Neural cell (in vitro differentiated cells): ENCODE measurements around the gene C1orf21. TPM values are rescaled to one million over a fixed set of nuclear protein-coding genes. Genes with fewer than 3 reads are reported as not detected.

Experiments used
- H2AFZ ChIP-seq: fragments of 200-600, 300-800 bp; sonication (generic), shearing (Covaris generic); 2 replicates; pipeline ENCODE4 v1.6.0; 2014; ENCODE audit warnings: low read depth, mild to moderate bottlenecking, antibody characterized with exemption, low read length, moderate library complexity
- H3F3A ChIP-seq: fragments of 200-600 bp; shearing (Covaris generic); 2 replicates; pipeline ENCODE4 v1.6.1; 2016; ENCODE audit warnings: mild to moderate bottlenecking, moderate library complexity, mixed read lengths, antibody characterized with exemption, low read length; ENCODE audit not compliant: insufficient read depth, poor library complexity, severe bottlenecking
- H3K27ac ChIP-seq: fragments of 200-600, 300-800 bp; sonication (generic), shearing (Covaris generic); 2 replicates; pipeline ENCODE4 v1.5.1; 2014; ENCODE audit warnings: mild to moderate bottlenecking, low read length, moderate library complexity
- H3K27me3 ChIP-seq: fragments of 300-800, 200-600 bp; sonication (generic), shearing (Covaris generic); 2 replicates; pipeline ENCODE4 v1.6.0; 2014; ENCODE audit warnings: mild to moderate bottlenecking, low read depth, low read length, moderate library complexity; ENCODE audit not compliant: insufficient read depth
- H3K36me3 ChIP-seq: fragments of 300-800, 200-600 bp; sonication (generic), shearing (Covaris generic); 2 replicates; pipeline ENCODE4 v1.5.1; 2014; ENCODE audit warnings: mild to moderate bottlenecking, antibody characterized with exemption, low read length, moderate library complexity; ENCODE audit not compliant: insufficient read depth
- H3K4me2 ChIP-seq: fragments of 300-800, 200-600 bp; sonication (generic), shearing (Covaris generic); 2 replicates; pipeline ENCODE4 v1.6.0; 2014; ENCODE audit warnings: mild to moderate bottlenecking, low read length
- H3K4me3 ChIP-seq: fragments of 300-800, 200-600 bp; sonication (generic), shearing (Covaris generic); 2 replicates; pipeline ENCODE4 v1.5.1; 2014; ENCODE audit warnings: mild to moderate bottlenecking, low read length, moderate library complexity
- H3K79me2 ChIP-seq: fragments of 200-600 bp; shearing (Covaris generic); replicated peaks from 2 replicates; pipeline ENCODE4 v1.6.0; 2014; ENCODE audit warnings: mild to moderate bottlenecking, low read length, moderate library complexity; ENCODE audit not compliant: insufficient read depth
- H3K9ac ChIP-seq: fragments of 300-800, 200-600 bp; sonication (generic), shearing (Covaris generic); 2 replicates; pipeline ENCODE4 v1.6.1; 2016; ENCODE audit warnings: mild to moderate bottlenecking, low read length, mixed read lengths
- H3K9me2 ChIP-seq: fragments of 200-600 bp; shearing (Covaris generic); 2 replicates; pipeline ENCODE4 v1.6.1; 2016; ENCODE audit warnings: mild to moderate bottlenecking, low read length, mixed read lengths; ENCODE audit not compliant: insufficient read depth
- H3K9me3 ChIP-seq: fragments of 200-600, 300-800 bp; sonication (generic), shearing (Covaris generic); 2 replicates; pipeline ENCODE4 v1.6.1; 2016; ENCODE audit warnings: mild to moderate bottlenecking, mixed run types, low read length, moderate library complexity, mixed read lengths
- H4K20me1 ChIP-seq: fragments of 200-600 bp; shearing (Covaris generic); 2 replicates; pipeline ENCODE4 v1.6.1; 2016; ENCODE audit warnings: mild to moderate bottlenecking, mixed run types; ENCODE audit not compliant: insufficient read depth
- EP300 ChIP-seq: fragments of 450-650 bp; conservative IDR thresholded peaks from 2 replicates; pipeline ENCODE4 v1.6.1; 2014; ENCODE audit warnings: antibody characterized with exemption, mild to moderate bottlenecking, moderate library complexity; ENCODE audit not compliant: poor library complexity, severe bottlenecking
- EZH2 ChIP-seq: fragments of 200-600, 300-800 bp; shearing (Covaris generic), sonication (generic); IDR thresholded peaks from 2 replicates; pipeline ENCODE4 v1.6.1; 2014; ENCODE audit warnings: antibody characterized with exemption, low read length, borderline replicate concordance, mild to moderate bottlenecking; ENCODE audit not compliant: insufficient read depth, poor library complexity, severe bottlenecking
- POLR2AphosphoS5 ChIP-seq: IDR thresholded peaks from 2 replicates; pipeline ENCODE4 v1.6.1; 2012
- RAD21 ChIP-seq: fragments of 450-650 bp; conservative IDR thresholded peaks from 2 replicates; pipeline ENCODE4 v1.6.1; 2014; ENCODE audit warnings: antibody characterized with exemption, mild to moderate bottlenecking, moderate library complexity
- SMC3 ChIP-seq: fragments of 450-650 bp; conservative IDR thresholded peaks from 2 replicates; pipeline ENCODE4 v1.6.1; 2014; ENCODE audit warnings: antibody characterized with exemption, mild to moderate bottlenecking, moderate library complexity; ENCODE audit not compliant: poor library complexity
- TAF1 ChIP-seq: IDR thresholded peaks from 2 replicates; pipeline ENCODE4 v1.6.1; 2012; ENCODE audit warnings: low read depth
- polyA plus RNA-seq: library from polyadenylated mRNA; depleted of rRNA; stranded (reverse); fragments of >200 nt; gene quantifications from 2 replicates; pipeline ENCODE4 v1.2.3, GENCODE V29; 2014
- TF ChIP-seq, protein P1 (sequence below): IDR thresholded peaks from 2 replicates; pipeline ENCODE4 v1.6.1; 2012; ENCODE audit warnings: borderline replicate concordance
- TF ChIP-seq, protein P2 (sequence below): fragments of 450-650 bp; IDR thresholded peaks from 2 replicates; pipeline ENCODE4 v1.5.1; 2014; ENCODE audit warnings: antibody characterized with exemption, mild to moderate bottlenecking, moderate library complexity; ENCODE audit not compliant: poor library complexity, severe bottlenecking

C1orf21 gene
- polyA plus RNA-seq, 1 donor from 2014 or later: 21.1 TPM

DNA sequence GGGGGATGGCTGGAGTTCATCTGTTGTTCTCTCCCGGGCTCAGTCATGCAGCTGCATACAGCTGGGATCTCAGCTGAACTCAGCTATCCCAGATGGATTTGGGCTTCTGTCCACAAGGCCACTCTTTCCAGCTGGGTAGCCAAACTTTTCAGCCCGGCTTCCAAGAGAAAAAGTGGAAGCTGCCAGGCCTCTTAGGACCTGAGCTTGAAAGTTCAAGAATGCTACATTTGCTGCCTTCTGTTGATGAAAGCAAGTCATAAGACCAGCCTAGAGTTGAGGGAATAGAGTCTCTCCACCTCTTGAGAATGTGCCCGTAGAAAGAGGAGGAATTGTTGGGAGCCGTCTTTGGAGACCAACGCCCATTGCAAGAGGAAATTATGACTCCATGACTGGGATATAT, 95.3 kb downstream of the C1orf21 start:
- Histone ChIP-seq H3K4me2 (no peak overlapping the region), H3K79me2 (no peaks in the 10 kb centered on the region), H4K20me1 (no peaks in the 10 kb centered on the region), H3K36me3 (no peaks in the 10 kb centered on the region), H3K4me3 (no peak overlapping the region), H3K9me2 (no peaks in the 10 kb centered on the region), H3K9me3 (no peaks in the 10 kb centered on the region), H3K9ac (no peak overlapping the region), H3K27me3 (no peaks in the 10 kb centered on the region), H2AFZ (no peak overlapping the region), H3F3A (no peaks in the 10 kb centered on the region), H3K27ac (no peak overlapping the region)
- TF ChIP-seq, protein P1, sequence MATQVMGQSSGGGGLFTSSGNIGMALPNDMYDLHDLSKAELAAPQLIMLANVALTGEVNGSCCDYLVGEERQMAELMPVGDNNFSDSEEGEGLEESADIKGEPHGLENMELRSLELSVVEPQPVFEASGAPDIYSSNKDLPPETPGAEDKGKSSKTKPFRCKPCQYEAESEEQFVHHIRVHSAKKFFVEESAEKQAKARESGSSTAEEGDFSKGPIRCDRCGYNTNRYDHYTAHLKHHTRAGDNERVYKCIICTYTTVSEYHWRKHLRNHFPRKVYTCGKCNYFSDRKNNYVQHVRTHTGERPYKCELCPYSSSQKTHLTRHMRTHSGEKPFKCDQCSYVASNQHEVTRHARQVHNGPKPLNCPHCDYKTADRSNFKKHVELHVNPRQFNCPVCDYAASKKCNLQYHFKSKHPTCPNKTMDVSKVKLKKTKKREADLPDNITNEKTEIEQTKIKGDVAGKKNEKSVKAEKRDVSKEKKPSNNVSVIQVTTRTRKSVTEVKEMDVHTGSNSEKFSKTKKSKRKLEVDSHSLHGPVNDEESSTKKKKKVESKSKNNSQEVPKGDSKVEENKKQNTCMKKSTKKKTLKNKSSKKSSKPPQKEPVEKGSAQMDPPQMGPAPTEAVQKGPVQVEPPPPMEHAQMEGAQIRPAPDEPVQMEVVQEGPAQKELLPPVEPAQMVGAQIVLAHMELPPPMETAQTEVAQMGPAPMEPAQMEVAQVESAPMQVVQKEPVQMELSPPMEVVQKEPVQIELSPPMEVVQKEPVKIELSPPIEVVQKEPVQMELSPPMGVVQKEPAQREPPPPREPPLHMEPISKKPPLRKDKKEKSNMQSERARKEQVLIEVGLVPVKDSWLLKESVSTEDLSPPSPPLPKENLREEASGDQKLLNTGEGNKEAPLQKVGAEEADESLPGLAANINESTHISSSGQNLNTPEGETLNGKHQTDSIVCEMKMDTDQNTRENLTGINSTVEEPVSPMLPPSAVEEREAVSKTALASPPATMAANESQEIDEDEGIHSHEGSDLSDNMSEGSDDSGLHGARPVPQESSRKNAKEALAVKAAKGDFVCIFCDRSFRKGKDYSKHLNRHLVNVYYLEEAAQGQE: no peak
- TF ChIP-seq, protein P2, sequence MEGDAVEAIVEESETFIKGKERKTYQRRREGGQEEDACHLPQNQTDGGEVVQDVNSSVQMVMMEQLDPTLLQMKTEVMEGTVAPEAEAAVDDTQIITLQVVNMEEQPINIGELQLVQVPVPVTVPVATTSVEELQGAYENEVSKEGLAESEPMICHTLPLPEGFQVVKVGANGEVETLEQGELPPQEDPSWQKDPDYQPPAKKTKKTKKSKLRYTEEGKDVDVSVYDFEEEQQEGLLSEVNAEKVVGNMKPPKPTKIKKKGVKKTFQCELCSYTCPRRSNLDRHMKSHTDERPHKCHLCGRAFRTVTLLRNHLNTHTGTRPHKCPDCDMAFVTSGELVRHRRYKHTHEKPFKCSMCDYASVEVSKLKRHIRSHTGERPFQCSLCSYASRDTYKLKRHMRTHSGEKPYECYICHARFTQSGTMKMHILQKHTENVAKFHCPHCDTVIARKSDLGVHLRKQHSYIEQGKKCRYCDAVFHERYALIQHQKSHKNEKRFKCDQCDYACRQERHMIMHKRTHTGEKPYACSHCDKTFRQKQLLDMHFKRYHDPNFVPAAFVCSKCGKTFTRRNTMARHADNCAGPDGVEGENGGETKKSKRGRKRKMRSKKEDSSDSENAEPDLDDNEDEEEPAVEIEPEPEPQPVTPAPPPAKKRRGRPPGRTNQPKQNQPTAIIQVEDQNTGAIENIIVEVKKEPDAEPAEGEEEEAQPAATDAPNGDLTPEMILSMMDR: no peak
- no peak for TF ChIP-seq RAD21
- no peak for TF ChIP-seq TAF1
- TF ChIP-seq POLR2AphosphoS5: no peak
- TF ChIP-seq EZH2: no peak

DNA sequence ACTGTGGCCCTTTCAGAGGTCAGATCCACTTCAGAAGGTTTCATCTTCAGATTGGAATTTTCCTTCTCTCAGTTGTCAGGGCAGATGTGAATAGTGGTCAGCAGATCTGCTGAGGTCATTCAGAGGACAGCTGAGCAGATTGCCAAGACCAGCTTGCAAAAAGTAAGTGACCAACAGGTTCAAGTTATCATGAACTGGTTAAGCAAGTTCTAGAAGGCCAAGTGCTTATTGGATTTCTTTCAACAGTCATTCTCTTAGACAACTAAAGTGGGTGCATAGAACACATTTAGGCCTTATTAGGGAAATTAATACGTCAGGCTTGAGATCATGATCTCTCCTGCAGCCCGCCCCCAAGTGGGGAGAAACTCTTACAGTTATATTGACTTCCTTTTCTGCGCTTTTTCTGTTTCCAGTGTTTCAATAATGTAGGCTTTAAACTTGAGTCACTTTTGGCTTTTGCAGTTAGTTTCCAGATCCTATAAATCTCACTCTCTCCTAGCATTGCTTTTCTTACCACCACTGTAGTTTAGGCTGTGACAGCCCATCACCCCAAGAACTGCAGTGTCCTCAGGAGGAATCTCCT, 96.4 kb downstream of the C1orf21 start:
- Histone ChIP-seq H4K20me1 (no peaks in the 10 kb centered on the region), H3F3A (no peaks in the 10 kb centered on the region), H3K27ac (no peak overlapping the region), H3K4me2 (no peak overlapping the region), H3K9ac (no peak overlapping the region), H3K36me3 (no peaks in the 10 kb centered on the region), H3K9me3 (no peaks in the 10 kb centered on the region), H2AFZ (no peak overlapping the region), H3K4me3 (no peak overlapping the region), H3K79me2 (no peaks in the 10 kb centered on the region), H3K9me2 (no peaks in the 10 kb centered on the region), H3K27me3 (no peaks in the 10 kb centered on the region)
- TF ChIP-seq EP300 (no peak), SMC3 (no peak), EZH2 (no peak)
- TF ChIP-seq, protein P2: no peak
